COR-L47 (cell line): ENCODE measurements around the gene ZP2.
"Not testable (repeated sequence)": the region's sequence is repeated elsewhere in the genome, so short reads cannot be mapped to it uniquely, and the experiment has no call there.

Experiments used
- DNase-seq: peaks from one replicate; lab custom pipeline; 2025; lab: John Stamatoyannopoulos, UW

Gene ZP2

DNA sequence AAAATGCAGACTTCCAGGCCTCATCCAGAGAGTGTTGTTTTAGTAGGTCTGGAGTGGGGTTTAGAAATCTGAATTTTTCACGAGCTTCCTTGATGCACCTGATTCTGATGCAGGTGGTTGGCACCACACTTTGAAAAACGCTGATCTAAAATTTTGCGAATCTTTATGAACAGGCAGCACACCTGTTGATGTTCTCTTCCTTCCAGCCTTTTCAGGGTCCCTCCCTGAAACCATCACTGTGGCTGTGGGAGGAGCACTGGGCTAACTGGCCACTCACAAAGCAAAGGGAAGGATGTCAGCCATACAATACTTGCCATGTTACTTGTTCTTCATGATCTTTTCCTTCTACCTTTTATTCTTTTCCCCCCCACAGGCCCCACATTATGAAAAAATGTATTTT lies 38.7 kb downstream of the ZP2 start:
- no peak for DNase-seq

DNA sequence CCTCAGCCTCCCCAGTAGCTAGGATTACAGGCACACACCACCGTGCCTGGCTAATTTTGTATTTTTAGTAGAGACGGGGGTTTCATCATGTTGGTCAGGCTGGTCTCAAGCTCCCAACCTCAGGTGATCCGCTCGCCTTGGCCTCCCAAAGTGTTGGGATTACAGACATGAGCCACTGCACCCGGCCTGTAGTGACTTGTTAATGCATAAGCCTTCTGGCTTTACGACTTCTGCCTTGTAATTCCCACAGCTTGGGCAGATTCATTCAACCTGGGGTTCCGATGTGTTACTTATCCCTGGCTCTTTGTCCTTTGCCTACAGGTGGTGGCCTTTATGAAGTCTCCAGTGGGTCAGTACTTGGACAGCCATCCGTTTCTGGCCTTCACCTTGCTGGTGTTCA lies 41.3 kb downstream of the ZP2 start:
- DNase-seq, result not testable (repeated sequence)

GRCh38 chr16:21169249-21169981 lies 42.0 kb downstream of the ZP2 start:
- DNase-seq, result no peak

DNA sequence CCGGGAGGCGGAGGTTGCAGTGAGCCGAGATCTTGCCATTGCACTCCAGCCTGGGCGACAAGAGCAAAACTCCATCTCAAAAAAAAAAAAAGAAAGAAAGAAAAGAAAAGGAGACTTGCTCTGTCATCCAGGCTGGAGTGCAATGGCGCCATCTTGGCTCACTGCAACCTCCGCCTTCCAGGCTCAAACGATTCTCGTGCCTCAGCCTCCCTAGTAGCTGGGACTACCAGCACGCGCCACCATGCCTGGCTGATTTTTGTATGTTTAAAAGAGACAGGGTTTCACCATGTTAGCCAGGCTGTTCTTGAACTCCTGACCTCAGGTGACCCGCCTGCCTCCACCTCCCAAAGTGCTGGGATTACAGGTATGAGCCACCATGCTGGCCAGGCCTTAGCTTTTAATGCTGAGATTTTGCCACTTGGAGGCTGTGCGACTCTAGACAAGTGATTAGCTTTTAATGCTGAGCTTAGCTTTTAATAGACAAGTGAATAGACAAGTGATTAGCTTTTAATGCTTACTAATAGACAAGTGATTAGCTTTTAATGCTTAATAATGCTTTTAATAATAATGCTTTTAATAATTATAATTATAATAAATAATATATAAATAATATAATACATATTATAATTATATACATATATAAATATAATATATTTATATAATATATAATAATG lies 43.3 kb downstream of the ZP2 start:
- no peak for DNase-seq

DNA sequence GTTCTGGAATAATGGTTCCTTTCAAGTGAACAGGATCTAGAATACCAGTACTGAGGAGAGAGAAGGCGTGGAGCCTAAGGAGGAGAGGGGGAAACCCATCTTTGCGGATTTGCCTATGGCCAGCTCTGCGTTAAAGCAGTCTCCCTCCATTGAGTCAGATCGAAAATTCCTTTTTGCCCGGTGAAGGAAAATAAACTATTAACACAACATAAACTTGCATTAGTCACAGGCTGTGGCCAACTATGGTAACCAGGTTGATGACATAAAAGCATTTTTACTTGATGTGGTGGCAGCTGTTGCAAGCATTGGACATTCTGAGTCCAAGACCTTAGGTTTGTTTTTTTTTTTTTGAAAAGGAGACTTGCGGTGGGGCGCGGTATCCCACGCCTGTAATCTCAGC lies 44.0 kb downstream of the ZP2 start:
- no peak for DNase-seq

- no peak for DNase-seq
These were observed 44.8 kb downstream of the ZP2 start for GRCh38 chr16:21166561-21166961.

- DNase-seq, result no peak
These were observed 46.7 kb downstream of the ZP2 start for GRCh38 chr16:21164521-21165168.

GRCh38 chr16:21163576-21163975 lies 47.8 kb downstream of the ZP2 start:
- no peak for DNase-seq

- DNase-seq, result no peak
These were observed 48.7 kb downstream of the ZP2 start for GRCh38 chr16:21162661-21163151.

- no peak for DNase-seq
These were observed 50.2 kb downstream of the ZP2 start for GRCh38 chr16:21161211-21161610.

DNA sequence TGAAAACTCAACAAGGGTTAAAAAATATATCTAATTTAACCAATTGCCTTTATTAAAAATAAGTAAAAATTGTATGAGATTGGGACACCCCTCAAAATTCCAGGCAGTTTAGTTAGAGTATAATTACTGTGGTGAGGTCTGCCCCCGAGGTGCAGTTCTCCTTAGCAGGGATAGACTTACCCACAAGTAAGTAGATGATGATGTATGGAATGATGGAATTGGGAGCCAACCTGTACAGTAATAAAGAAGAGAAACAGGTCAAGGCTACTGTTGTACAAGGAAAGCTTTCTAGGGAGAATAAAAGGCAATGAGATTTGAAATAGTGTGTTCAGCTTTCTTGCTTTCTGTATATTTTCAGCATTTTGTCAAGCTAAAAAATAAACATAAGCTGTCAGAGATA lies 51.1 kb downstream of the ZP2 start:
- DNase-seq, result no peak

DNA sequence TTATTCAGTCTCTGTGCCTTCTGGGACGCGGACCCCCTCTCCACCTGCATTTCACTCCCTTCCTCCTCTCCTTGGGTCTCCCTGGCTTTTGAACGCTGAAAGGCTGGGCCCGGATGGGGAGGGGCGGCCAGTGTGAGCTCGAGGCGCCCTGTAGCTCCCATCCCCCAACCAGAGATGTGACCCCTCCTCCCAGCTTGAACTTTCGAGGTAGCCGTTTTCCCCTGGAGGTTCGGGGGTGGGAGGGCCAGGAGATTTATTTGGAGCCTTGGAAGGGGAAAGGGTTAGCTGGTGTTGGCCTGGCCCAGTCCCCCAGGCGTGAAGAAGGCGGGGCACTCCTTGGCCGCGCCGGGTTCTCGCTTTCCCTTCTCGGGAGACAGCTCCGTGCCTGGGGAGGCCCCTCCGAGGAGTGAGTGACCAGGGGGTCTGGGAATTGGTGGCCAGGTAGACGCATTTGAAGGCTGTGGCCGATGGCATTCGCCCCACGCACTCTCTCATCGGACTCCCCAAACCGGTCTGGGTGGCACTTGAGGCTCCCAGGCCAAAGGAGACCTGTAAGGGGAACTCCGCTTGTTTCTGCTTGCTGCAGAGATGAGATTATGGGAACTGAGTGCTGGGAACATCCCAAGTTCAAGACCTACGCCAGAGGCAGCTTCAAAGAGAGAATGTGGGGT lies 52.0 kb downstream of the ZP2 start:
- no peak for DNase-seq

DNA sequence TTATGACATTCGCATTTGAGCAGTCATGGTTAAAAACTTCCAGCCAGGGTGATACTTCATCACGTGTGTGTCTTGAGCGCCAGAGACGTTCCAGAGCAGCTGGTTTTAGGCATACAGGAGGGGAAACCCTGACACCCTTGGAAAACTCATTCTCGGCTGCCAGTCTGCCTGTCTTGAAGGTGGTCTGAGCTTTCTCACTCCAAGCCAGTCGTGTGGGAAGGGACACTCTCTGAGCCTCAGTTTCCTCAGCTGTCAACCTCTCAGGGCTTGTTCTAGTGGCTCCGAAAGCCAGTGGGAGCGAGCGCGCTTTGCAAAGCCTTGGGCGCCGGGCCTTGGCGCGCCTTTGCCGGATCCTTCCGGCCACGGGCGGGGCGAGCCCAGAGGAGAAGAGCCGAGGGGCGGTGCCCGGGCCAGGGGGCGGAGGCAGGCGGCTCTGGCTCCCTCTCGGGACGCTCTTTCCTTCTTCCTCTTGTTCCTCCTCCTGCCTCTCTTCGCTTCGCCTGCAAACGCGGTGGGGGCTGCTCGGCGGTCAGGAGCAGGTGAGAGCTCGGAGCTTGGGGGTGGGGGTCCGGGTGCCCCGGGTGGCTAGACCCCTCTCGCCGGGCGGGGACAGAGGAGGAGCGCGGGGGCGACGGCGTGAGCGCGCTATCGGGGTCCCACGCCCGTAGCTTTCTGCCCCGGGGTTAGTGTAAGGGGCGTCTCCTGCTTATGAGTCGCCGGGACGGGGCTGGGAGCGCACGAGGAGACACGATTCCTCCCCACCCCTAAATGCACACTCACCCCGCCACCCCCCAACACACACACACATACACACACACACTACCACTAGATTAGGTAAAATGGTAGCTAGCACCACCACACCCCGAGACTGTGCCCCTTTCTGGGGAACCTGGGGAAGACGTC lies 52.9 kb downstream of the ZP2 start, which contains the start of gene LDAF1:
Gene LDAF1, plus strand, starts transcription at position 467 of the 903 bp plus-strand sequence. CDS start 2,509 bp downstream, outside the sequence.
- peak; percentile 10 for DNase-seq

- DNase-seq, result no peak
These were observed 53.7 kb downstream of the ZP2 start for GRCh38 chr16:21157632-21158031.

DNA sequence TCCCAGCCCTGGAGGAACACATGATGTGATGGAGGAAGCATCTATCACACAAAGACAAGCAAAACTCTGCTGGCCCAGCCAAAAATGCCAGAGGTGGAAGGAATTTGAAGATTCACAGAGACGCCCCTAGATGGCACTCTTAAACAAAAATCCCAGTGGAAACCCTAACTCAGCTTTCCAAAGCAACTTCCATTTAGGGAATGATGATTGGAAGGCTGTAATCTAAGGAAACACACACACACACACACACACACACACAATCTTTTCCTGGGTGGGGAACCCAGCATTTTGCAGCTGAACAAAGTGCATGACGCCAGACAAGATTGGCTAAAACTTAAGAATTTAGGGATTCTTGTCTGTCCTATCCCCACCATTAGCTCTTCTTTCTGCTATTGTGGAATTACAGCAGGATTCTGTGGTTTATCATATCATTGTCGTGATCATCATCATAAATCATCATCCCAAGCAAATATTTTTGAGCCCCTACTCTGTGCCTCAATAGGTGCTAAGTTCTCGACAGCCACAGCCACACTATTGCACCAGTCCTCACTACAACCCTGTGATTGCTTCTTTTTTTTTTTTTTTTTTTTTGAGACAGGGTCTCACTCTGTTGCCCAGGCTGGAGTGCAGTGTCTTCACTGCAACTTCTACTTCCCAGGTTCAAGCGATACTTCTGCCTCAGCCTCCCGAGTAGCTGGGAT lies 54.5 kb downstream of the ZP2 start:
- DNase-seq, result peak; percentile 6

DNA sequence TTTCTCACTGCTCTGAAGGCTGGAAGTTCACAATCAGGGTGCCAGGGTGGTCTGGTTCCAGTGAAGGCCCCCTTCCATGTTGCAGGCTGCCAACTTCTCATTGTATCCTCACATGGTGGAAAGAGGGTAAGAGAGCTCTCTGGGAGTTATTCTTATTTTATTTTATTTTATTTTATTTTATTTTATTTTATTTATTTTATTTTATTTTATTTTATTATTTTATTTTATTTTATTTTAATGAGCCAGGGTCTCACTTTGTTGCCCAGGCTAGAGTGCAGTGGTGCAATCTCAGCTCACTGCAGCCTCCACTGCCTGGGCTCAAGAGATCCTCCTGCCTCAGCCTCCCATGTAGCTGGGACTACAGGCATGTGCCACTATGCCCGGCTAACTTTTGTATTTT lies 55.4 kb downstream of the ZP2 start:
- not testable (repeated sequence) for DNase-seq

GRCh38 chr16:21153124-21153729 lies 58.1 kb downstream of the ZP2 start:
- DNase-seq, result not testable (repeated sequence)

GRCh38 chr16:21152160-21153030 lies 59.0 kb downstream of the ZP2 start:
- not testable (repeated sequence) for DNase-seq

DNA sequence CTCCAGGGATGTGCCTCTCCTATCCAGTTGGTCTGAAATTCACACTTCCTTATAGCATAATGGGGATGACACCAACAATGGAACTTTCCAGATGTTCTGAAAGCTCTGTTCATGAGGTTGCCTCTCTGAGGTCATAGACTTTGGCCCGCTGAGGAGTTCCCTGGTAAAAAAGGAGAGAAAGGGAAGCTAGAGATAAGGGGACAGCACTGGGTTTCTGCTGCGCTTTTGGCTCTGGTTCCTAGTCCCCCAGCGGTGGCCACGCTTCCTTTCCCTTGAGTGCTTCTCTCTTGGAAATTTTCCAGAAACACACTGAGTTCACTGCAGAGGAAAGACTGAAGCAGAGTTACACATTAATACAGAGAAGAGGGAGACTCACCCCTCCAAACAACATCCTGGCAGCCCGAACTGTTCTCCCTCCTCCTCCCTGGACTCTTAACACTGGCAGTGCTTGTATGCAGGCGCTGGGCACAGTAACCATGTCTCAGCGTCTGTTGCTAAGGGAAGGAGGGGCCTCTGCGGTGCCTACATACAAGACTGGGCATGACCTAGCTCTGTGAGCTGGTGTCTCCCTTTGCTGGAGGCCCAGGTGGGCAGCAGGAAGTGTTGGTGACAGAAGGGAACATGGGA lies 60.9 kb downstream of the ZP2 start, which contains the start of gene DNAH3:
Gene DNAH3, minus strand, starts transcription at position 472 of the 627 bp plus-strand sequence. CDS start 527 bp downstream, outside the sequence.
- peak; percentile 13 for DNase-seq
